GM21423 (cell line): ENCODE results near the gene PTK6.
"Not testable (repeated sequence)": the region's sequence is repeated elsewhere in the genome, so short reads cannot be mapped to it uniquely, and the experiment has no call there.

Experiments
- ATAC-seq: cut with Tn5 transposase; IDR thresholded peaks from one replicate; pipeline ENCODE4 v1.9.1; 2021; ENCODE audit warnings: mild to moderate bottlenecking, moderate library complexity; ENCODE audit not compliant: unreplicated experiment

The PTK6 gene

GRCh38 chr20:63483834-63484233 lies 53.3 kb downstream of the PTK6 start:
- no peak for ATAC-seq

- ATAC-seq = no peak
These were observed 55.1 kb downstream of the PTK6 start for GRCh38 chr20:63482021-63482587.

GRCh38 chr20:63481503-63481902 lies 55.7 kb downstream of the PTK6 start:
- no peak for ATAC-seq

GRCh38 chr20:63479695-63480419 lies 57.3 kb downstream of the PTK6 start:
- not testable (repeated sequence) for ATAC-seq

GRCh38 chr20:63478346-63479302 lies 58.6 kb downstream of the PTK6 start:
- no peak for ATAC-seq
